Spinal cord (tissue), 10 donors: ENCODE measurements around the gene SLC6A20. TPM values are rescaled to one million over a fixed set of nuclear protein-coding genes. Genes with fewer than 3 reads are reported as not detected.

ENCODE experiments used
- DNase-seq, 6 donors: peaks; one replicate each; pipeline versions ENCODE4 v3.0.0 to v3.0.0-alpha.2; 2013 to 2015; ENCODE audit warnings: low spot score in 6 of 6, low read depth in 4 of 6
- H3K27ac ChIP-seq: one replicate; pipeline ENCODE4 v1.5.1; 2013; ENCODE audit warnings: low read depth, low read length, control low read depth
- H3K27me3 ChIP-seq: one replicate; pipeline ENCODE4 v1.6.1; 2013; ENCODE audit warnings: low read length; ENCODE audit not compliant: control insufficient read depth, insufficient read depth
- H3K36me3 ChIP-seq: one replicate; pipeline ENCODE4 v1.6.1; 2013; ENCODE audit warnings: low read length; ENCODE audit not compliant: control insufficient read depth, insufficient read depth
- H3K4me1 ChIP-seq: one replicate; pipeline ENCODE4 v1.6.1; 2013; ENCODE audit warnings: low read length; ENCODE audit not compliant: control insufficient read depth, insufficient read depth
- H3K4me3 ChIP-seq: one replicate; pipeline ENCODE4 v1.5.1; 2013; ENCODE audit warnings: low read depth, low read length, control low read depth
- H3K9me3 ChIP-seq: one replicate; pipeline ENCODE4 v1.6.1; 2013; ENCODE audit warnings: low read length; ENCODE audit not compliant: control insufficient read depth, insufficient read depth
- WGBS: methylation state at CpG from one replicate; pipeline ENCODE4 v1.1.5; 2013; ENCODE audit warnings: missing lambda C conversion rate; ENCODE audit not compliant: insufficient coverage; 5-methylcytosine and 5-hydroxymethylcytosine counted together
- polyA plus RNA-seq, 2 donors: library from polyadenylated mRNA; unstranded; fragments of 120-200 nt; gene quantifications; one replicate each; pipeline ENCODE4 v1.2.1, GENCODE V29; 2013; ENCODE audit not compliant: insufficient read length in 2 of 2
- total RNA-seq, 2 donors: library from RNA; depleted of rRNA in 1 of 2; stranded (reverse); fragments of 120-200 nt in 1 of 2; fragments of >200 nt in 1 of 2; gene quantifications; one replicate each; pipeline versions ENCODE4 v1.2.3 to v1.2.4, GENCODE V29; 2013 to 2014
- donor health status: healthy.

The SLC6A20 gene
- total and polyA plus RNA-seq, 4 donors = 1.9 to 110 (median 21.9) TPM

DNA sequence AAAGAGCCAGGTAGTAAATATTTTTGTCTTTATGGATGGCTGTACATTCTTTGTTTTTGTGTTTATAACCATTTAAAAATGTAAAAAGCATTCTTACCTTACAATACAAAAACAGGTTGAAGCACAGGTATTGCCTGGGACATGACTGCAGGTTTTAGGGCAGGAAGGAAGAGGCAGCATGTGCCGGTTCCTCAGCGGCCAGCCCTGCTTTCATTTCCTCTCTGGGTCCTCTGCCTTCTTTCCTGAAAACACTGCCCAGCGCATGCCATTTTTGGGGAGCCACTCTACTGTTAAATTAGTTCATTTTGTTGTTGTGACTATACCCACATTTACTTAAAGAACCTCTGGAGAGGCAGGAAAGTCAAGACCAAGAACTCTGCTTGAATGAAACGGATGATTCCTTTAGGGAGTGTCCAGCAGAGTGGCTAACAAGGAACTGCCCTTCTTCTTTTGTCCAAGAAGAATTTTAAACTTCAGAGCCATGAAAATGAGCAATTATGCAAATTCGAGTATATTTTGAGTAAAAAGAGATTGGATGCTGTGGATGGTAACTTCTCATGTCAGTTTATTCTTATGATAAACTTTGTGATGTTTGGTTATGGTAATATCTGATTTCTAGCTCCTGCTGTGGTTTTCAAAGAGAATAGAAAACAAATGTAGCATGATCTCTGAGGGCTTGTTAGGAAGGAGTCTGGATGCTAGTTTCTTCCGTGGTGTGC lies 54.4 kb downstream of the SLC6A20 start:
- WGBS = 60% methylated on average over 3 of the region's 6 CpGs
- no peak for DNase-seq
- no peaks in the 10 kb centered on the region for H3K27me3 ChIP-seq
- H3K27ac ChIP-seq = no peak overlapping the region
- H3K4me1 ChIP-seq = peaks cover 7% of the 10 kb centered on the region
- H3K4me3 ChIP-seq = no peak overlapping the region
- no peaks in the 10 kb centered on the region for H3K9me3 ChIP-seq
- peaks cover 26% of the 10 kb centered on the region for H3K36me3 ChIP-seq

DNA sequence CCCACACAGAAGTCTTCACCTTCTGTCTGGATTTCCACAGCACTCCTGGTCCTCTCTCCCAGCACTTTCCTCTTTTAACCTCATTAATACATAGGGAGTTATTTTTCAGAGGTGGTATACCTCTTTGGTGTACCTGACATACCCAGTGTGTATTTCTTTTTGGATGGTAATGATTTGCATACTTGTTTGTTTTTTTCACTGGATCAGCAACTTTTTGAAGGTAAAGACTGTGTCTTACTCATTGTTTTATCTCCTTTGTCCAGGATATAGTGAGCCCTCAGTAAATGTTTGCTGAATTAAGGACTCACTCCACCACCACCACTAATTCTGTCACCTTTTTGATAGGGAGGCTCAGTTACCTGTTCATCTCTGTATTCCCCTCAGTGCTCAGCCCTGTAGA lies 55.1 kb downstream of the SLC6A20 start:
- no peak overlapping the region for H3K27ac ChIP-seq

DNA sequence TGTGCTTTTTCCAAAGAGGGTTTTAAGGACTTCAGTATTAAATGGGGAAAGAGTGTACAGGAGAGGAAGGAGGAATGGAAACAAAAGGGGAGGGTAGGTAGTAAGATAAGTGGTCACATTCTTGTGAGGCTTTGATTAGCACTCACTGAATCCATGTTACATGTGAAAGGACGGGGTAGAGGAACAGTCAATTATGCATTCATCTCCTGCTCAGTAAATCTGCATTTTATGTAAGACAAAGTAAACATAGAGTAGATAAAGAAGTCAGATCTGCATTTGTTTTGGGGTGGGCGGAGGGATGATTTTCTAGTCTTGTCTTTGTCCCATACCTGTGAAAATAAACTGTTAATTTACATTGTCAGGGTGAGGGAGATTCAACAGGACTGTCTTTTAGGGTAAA lies 56.3 kb downstream of the SLC6A20 start:
- no CpG with 5 or more reads among the region's 2 CpGs for WGBS

More for the DNA sequence above, 55.1 kb downstream of the SLC6A20 start:
- Histone ChIP-seq H3K27me3 (no peaks in the 10 kb centered on the region), H3K9me3 (no peaks in the 10 kb centered on the region), H3K36me3 (peaks cover 23% of the 10 kb centered on the region), H3K4me1 (peaks cover 4% of the 10 kb centered on the region), H3K4me3 (no peak overlapping the region)
- no peak for DNase-seq

DNA sequence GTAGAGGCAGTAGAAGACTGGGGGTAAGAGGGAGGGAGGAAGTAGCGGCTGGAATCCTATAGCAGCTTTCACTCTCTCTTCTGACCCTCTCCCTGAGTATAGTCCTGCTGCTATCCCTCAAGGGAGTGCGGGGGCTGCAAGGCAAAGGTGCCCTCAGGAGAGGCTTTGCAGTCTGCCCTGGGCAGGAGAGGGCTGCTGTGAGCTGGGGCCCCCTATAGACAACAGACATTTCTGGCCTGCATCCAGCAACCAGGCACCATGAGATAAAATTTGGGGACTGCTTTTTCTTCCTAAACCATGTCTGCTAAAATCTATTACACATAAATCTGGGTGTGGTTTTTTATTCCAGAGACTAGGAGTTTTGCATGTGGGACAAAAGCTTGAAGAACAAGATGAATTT lies 59.1 kb downstream of the SLC6A20 start:
- H3K4me3 ChIP-seq = no peak overlapping the region
- WGBS = 83% methylated on average over 1 of the region's 2 CpGs
- peaks cover 25% of the 10 kb centered on the region for H3K36me3 ChIP-seq

More for the DNA sequence above, 56.3 kb downstream of the SLC6A20 start:
- Histone ChIP-seq H3K4me1 (no peaks in the 10 kb centered on the region), H3K27me3 (no peaks in the 10 kb centered on the region), H3K9me3 (no peaks in the 10 kb centered on the region), H3K36me3 (peaks cover 22% of the 10 kb centered on the region), H3K4me3 (no peak overlapping the region), H3K27ac (no peak overlapping the region)
- DNase-seq = no peak

DNA sequence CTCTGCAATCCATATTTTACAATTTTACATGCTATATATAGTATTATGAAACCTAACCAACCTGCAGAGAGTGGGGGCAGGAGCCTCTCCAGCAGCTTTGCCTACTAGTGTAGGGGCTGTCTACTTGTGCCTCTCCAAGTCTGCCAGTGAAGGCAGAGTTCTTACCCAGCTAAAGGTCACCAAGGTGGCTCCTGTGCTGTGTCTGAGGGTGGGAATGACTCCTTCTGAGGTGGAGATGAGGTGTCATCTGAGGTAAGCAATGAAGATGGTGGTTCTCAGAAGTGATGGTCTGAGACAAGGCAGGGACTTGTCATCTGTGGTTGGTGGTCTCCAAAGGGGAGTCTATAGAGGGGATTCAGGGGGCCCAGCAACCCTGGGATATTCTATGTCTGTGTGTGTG lies 59.6 kb downstream of the SLC6A20 start:
- Histone ChIP-seq H3K27me3 (no peaks in the 10 kb centered on the region), H3K27ac (no peak overlapping the region), H3K4me1 (no peaks in the 10 kb centered on the region), H3K4me3 (no peak overlapping the region), H3K36me3 (peaks cover 25% of the 10 kb centered on the region), H3K9me3 (no peaks in the 10 kb centered on the region)
- no peak for DNase-seq

More for the DNA sequence above, 59.1 kb downstream of the SLC6A20 start:
- Histone ChIP-seq H3K27me3 (no peaks in the 10 kb centered on the region), H3K9me3 (no peaks in the 10 kb centered on the region), H3K27ac (no peak overlapping the region), H3K4me1 (no peaks in the 10 kb centered on the region)
- DNase-seq = no peak

DNA sequence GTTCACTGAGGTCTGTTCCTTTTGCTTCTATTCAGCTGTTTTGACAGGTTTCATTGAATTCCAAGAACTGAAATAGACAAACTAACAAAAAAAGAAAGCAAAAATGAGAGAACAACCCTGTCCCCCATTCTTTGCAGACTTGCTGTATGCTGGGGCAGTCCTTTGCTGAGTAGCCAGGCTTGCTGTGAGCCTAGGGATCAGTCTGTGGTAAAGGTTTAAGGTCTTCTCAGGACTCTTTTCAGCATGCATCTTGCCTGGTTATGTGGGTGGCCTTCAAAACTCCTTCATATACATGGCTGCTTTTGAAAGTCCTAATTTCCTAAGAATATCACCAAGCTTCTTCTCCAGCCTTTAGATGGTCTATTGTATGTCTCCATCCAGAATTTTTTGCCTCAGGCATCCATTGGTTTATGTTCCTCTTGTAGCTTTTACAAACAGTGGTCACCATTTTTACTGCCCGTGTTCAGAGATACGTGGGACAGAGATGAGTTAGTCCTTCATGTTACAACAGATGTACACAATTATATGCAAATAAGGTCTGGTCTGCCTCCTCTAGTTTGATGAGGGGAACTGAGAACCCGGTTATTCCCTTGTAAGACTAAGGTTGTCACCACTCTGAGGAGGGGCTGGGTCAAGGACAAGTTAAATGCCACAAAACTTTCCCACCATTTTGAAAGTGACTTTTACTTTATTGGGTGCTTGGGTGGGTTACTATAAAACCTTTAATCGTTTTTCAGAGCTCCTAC lies 65.8 kb downstream of the SLC6A20 start:
- Histone ChIP-seq H3K27ac (no peak overlapping the region), H3K4me1 (no peaks in the 10 kb centered on the region), H3K4me3 (no peak overlapping the region), H3K9me3 (no peaks in the 10 kb centered on the region), H3K36me3 (peaks cover 3% of the 10 kb centered on the region), H3K27me3 (no peaks in the 10 kb centered on the region)
- WGBS = no CpG with 5 or more reads among the region's 4 CpGs
- no peak for DNase-seq

DNA sequence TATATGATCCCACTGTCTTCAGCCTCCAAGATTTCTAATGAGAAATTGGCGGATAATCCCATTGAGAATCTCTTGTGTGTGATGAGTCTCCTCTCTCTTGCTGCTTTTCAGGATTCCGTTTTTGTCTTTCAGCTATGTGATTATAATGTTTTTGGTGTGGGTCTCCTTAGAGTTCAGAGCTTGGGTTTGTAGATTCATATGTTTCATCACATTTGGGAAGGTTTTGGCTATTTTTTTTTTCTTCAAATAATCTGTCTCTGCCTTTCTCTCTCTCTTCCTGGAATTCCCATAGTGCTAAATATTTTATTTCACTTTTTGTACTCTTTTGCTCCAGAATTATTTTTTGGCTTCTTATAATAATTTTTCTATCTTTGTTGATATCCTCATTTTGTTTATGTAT lies 66.7 kb downstream of the SLC6A20 start:
- H3K36me3 ChIP-seq = peaks cover 3% of the 10 kb centered on the region
- no peak overlapping the region for H3K4me3 ChIP-seq
- H3K27ac ChIP-seq = no peak overlapping the region
- no peaks in the 10 kb centered on the region for H3K9me3 ChIP-seq
- no peaks in the 10 kb centered on the region for H3K4me1 ChIP-seq
- DNase-seq = no peak
- no peaks in the 10 kb centered on the region for H3K27me3 ChIP-seq
- WGBS = no CpG with 5 or more reads among the region's 2 CpGs

DNA sequence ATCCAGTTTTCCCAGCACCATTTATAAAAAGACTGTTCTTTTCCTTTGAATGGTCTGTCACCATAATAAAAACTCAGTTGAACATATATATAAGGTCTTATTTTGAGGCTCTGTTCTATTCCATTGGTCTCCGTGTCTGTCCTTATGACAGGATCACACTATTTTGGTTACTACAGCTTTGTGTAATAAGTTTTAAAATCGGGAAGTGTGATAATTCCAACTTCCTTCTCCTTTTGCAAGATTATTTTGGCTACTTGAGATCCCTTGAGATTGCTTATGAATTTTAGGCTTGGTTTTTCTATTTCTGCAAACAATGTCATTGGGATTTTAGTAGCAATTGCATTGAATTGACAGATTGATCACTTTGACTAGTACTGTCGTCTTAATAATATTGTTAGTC lies 71.4 kb downstream of the SLC6A20 start:
- H3K4me1 ChIP-seq = no peaks in the 10 kb centered on the region
- H3K27me3 ChIP-seq = no peaks in the 10 kb centered on the region
- no peak overlapping the region for H3K27ac ChIP-seq
- no peak overlapping the region for H3K4me3 ChIP-seq
- H3K36me3 ChIP-seq = peaks cover 3% of the 10 kb centered on the region
- H3K9me3 ChIP-seq = no peaks in the 10 kb centered on the region
- DNase-seq = no peak
- WGBS = no CpG with 5 or more reads among the region's 3 CpGs

DNA sequence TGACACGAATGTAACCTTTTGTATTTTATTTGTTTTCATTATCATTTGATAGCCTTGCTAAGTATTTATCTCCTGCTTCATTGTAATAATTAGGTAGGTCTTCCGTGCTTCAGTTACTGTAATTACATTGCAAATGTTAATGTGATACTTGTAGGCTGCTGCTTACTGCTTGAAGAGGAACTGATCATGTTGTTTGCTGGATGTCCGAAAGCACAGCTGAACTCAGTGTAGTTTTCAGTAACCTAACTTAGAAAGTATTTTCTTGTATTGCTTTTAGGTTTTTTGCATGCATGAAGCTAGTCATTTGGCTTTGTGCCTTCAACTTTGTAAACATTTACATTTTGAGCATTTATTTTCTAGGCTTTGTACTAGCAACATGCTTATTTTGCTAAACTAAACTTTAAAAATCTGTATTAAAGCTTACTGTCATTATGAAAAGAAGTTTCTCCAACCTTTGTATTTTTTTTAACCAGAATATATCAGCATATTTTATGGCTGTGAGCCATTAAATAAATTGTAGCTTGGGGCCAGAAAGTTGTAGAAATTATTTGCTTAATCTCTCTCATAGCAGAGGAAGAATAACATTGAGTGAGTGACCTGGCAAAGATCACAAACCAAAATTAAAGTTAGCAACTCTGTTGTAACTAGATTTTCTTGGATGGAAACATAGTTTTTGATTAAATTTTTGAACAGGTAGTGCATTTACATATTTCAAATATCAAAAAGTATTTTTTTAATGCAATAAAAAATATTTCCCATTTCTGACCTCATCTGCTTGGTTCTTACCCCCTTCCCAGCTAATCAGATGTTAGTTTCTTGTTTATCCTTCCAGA lies 76.5 kb downstream of the SLC6A20 start:
- H3K4me3 ChIP-seq = no peak overlapping the region
- H3K36me3 ChIP-seq = peaks cover 10% of the 10 kb centered on the region
- H3K4me1 ChIP-seq = no peaks in the 10 kb centered on the region
- DNase-seq = no peak
- H3K27me3 ChIP-seq = no peaks in the 10 kb centered on the region
- 40% methylated on average over 1 of the region's 3 CpGs for WGBS
- no peaks in the 10 kb centered on the region for H3K9me3 ChIP-seq
- H3K27ac ChIP-seq = no peak overlapping the region
